ENCODE results near the gene BSDC1.

Gene BSDC1

GRCh38 chr1:32336591-32336932 is 57.7 kb downstream of the BSDC1 start:
- no peak for DNase-seq (ENCODE audit: low read depth)

- DNase-seq (ENCODE audit: low read depth) = no peak
Observed at GRCh38 chr1:32335790-32336590, 58.3 kb downstream of the BSDC1 start, which contains the start of gene MARCKSL1. Gene MARCKSL1, minus strand, starts transcription at chr1:32336233. Its CDS starts 200 bp downstream, at chr1:32336033.

DNA sequence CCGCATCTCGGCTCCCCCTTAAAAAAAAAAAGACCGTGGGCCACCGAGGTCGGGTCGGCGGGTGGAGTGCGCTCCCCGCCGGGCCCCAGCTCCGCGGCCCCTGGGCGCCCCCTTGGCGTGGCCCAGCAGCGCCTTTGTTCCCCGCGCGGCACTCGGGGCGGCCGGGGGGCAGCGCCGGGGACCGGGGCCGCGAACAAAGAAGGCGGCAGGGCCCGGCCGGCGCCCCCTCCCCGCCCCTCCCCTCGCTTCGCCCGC is 58.8 kb downstream of the BSDC1 start:
- no peak for DNase-seq (ENCODE audit: low read depth)

DNA sequence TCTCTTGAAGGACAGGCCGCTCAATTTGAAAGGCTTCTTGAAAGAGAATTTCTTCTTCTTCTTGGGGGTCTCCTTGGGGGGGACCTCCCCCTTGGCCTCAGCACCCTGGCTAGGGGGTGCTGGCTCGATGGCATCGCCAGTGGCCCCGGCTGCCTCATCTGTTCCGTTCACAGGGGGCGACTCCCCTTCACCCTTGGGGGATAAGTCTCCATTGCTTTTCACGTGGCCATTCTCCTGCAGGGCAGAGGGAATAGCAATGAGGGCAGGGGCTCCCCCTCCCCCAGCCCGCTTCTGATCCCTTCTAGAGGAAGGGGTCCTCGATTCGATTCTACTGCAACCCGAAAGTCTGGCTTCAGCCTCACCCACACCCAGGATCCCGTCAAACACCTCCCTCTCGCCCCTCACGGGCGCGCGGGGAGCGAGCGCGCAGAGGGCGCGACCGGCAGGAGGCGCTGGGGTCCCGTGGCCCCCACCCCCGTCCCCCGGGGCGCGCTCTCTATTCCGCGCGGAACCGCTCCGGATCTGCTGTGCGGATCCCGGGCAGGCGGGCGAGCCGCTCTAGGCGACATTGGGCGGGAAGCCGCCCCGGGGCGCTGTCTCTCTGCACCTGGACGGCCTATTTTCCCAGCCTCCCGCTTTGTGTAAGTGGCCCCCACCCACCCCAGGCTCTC is 59.2 kb downstream of the BSDC1 start:
- no peak for DNase-seq (ENCODE audit: low read depth)

DNA sequence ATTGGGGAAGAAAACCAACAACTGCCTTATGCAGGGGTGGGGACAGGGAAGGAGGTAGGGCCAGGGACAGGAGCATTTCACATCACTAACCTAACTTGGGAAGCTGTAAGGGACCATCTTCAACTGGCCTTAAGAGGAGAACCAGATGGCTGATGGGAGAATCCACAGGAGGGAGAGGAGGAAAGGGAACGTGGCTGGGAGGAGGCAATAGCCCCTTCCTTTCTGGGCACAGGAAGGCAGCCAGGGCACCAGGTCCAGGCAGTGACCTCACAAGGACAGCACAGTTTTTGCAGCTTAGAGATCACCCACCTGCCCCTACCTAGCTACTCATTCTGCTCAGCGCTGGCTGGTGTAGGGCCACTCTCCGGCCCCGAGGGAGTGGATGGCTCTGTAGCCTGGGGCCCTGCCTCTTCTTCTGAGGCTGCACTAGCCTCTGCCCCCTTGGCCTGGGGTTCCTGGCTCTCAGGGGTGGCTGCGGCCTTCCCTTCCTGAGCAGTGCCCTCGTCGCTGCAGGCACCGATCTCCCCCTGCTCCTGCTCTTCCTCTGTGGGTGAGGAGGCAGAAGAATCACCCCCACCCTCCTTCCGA is 59.9 kb downstream of the BSDC1 start:
- DNase-seq (ENCODE audit: low read depth) = no peak

DNA sequence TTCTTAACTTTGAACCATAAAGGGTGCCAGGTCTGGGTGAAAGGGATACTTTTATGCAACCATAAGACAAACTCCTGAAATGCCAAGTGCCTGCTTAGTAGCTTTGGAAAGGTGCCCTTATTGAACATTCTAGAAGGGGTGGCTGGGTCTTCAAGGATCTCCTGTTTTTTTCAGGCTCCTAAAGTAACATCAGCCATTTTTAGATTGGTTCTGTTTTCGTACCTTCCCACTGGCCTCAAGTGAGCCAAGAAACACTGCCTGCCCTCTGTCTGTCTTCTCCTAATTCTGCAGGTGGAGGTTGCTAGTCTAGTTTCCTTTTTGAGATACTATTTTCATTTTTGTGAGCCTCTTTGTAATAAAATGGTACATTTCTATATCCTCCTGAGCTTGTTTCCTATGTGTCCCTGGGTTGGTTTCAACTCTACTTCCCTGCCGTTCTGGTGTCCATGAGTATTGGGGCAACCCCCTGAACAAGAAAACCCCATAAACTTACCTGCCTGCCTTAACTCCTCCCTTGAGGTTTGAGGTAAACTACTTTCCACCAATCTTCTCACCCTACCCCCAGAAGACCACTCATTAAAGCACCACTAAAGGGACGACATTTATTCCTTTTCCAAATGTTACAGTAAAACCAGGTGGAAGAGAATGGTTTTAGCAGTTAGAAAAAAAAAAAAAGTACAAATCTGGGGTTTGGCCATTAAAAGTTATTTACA is 60.8 kb downstream of the BSDC1 start:
- no peak for DNase-seq (ENCODE audit: low read depth)

- no peak for DNase-seq (ENCODE audit: low read depth)
Observed at GRCh38 chr1:32332290-32333079, 61.8 kb downstream of the BSDC1 start.

GRCh38 chr1:32331549-32331948 is 62.7 kb downstream of the BSDC1 start:
- no peak for DNase-seq (ENCODE audit: low read depth)

GRCh38 chr1:32330558-32331151 is 63.6 kb downstream of the BSDC1 start:
- DNase-seq (ENCODE audit: low read depth) = no peak

DNA sequence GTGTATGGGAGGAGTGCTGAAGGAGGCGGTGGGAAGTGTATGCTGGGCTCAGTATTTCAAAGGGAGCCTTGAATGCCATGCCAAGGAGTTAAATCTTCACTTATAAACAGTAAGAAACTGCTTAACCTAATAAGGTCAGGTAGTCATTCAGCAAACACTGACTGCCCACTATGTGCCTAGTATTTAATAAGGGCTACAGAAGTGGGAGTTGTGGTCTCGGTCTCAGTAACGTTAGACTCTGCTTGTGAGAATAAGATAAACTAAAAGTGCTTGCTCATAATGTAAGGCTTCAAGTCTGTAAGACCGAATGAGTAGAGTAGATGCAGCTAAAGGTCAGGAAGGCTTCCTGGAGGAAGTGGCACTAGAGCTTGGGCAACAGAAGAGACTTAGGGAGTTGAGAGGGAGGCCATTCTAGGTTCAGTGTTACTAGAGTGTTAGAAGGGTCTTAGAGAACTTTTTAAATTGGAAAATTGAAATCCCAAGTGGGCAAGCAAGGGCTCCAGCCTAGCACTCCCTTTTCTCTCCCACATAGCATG is 64.2 kb downstream of the BSDC1 start:
- no peak for DNase-seq (ENCODE audit: low read depth)

DNA sequence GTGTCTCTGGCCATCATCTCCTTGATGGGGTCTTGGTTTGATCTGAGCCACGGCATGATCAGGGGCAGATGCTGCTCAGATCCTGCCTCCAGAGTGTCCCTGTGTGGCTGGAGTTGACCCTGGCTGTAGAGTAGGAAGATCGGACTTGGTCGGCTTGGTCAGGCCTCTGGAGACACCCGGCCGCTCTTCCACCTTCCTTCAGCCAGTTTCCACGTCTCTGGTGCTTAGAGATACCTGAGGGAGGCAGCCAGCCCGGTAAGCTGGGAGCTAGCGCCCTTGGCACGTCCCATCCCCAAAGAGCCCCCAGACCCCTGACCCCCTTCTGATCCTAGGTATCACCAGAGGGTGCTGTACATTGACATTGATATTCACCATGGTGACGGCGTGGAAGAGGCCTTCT is 67.0 kb downstream of the BSDC1 start:
- DNase-seq (ENCODE audit: low read depth) = no peak

- DNase-seq (ENCODE audit: low read depth) = no peak
Observed at GRCh38 chr1:32321712-32322291, 72.4 kb downstream of the BSDC1 start.

DNA sequence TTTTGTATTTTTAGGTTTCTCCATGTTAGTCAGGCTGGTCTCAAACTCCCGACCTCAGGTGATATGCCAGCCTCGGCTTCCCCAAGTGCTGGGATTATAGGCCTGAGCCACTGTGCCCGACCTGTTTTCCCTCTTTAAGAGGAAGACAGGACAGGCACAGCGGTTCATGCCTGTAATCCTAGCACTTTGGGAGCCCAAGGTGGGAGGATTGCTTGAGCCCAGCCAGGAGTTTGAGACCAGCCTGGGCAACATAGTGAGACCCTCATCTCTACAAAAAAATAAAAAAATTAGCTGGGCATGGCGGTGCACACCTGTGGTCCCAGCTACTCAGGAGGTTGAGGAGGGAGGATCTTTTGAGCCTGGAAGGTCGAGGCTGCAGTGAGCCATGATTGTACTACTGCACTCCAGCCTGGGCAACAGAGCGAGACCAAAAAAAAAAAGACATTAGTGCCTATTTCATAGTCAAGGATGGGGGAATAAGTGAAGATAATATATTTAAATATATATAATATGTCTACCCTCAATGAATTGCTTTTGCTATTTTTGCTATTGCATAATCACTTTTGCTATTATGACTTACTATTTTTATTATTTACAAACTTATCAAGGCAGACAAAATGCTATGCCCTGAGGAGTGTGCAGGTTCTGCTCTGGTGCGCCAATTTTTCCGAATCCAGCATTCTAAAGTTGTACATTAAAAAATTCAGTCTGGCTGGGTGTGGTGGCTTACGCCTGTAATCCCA is 75.9 kb downstream of the BSDC1 start:
- no peak for DNase-seq (ENCODE audit: low read depth)

GRCh38 chr1:32316903-32317277 is 77.4 kb downstream of the BSDC1 start:
- DNase-seq (ENCODE audit: low read depth) = no peak
